Measurements from ENCODE around the gene CLOCK. TPM values are rescaled to one million over a fixed set of nuclear protein-coding genes. Genes with fewer than 3 reads are reported as not detected.

CLOCK gene
- total RNA-seq, 1 donor from 2014 or later = 26.6 TPM

DNA sequence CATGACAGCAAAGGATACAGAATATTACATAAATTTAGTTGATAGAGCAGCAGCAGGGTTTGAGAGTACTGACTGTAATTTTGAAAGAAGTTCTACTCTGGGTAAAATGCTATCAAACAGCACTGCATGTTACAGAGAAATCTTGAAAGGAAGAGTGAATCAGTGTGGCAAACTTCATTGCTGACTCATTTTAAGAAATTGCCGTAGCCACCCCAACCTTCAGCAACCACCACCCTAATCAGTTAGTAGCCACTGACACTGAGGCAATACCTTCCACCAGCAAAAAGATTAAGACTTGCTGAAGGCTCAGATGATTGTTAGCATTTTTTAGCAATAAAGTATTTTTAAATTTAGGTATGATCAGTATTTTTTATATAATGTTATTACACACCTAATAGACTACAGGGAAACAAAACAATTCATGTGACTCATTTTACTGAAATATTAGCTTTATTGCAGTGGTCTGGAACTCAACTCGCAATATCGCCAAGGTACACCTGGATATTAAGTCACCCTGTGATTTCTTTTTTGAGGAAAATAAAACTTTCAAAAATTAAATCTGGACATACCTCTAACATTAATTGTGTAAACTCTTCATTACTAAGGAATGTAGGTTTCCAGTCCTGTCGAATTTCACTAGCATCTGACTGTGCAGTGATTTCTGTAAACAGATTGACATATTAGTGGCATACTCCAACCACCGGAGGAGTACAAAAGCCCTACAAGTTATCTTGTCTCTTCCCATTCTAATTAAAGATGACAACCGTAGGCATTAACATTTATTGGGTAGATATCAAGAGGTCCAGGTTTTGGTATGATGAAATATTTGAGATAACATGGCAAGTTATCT is 71.1 kb downstream of the CLOCK start:
- ATAC-seq (no peak), DNase-seq (no peak)
- no peak overlapping the region for H3K4me3 ChIP-seq
- no peaks in the 10 kb centered on the region for H3K9me3 ChIP-seq
- H3K4me1 ChIP-seq = no peaks in the 10 kb centered on the region
- intact Hi-C loops (cut with DNase I) = no loop called here
- H3K36me3 ChIP-seq = peaks cover 46% of the 10 kb centered on the region
- no peaks in the 10 kb centered on the region for H3K27me3 ChIP-seq (ENCODE audit: low read depth)
- H3K27ac ChIP-seq = no peak overlapping the region
- TF ChIP-seq, protein P1, sequence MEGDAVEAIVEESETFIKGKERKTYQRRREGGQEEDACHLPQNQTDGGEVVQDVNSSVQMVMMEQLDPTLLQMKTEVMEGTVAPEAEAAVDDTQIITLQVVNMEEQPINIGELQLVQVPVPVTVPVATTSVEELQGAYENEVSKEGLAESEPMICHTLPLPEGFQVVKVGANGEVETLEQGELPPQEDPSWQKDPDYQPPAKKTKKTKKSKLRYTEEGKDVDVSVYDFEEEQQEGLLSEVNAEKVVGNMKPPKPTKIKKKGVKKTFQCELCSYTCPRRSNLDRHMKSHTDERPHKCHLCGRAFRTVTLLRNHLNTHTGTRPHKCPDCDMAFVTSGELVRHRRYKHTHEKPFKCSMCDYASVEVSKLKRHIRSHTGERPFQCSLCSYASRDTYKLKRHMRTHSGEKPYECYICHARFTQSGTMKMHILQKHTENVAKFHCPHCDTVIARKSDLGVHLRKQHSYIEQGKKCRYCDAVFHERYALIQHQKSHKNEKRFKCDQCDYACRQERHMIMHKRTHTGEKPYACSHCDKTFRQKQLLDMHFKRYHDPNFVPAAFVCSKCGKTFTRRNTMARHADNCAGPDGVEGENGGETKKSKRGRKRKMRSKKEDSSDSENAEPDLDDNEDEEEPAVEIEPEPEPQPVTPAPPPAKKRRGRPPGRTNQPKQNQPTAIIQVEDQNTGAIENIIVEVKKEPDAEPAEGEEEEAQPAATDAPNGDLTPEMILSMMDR (IDR thresholded peaks at IDR 0.05) = no peak

DNA sequence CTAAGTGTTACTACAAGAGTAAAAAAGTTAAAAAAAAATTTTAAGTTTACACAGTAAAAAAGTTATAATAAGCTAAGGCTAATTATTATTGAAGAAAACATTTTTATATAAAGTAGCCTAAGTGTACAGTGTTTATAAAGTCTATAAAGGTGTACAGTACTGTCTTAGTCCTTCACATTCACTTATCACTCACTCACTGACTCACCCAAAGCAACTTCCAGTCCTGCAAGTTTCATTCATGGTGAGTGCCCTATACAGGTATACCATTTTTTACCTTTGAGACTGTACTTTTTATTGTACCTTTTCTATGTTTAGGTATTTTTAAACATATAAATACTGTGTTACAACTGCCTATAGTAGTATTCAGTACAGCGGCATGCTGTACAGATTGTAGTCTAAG is 76.7 kb downstream of the CLOCK start:
- TF ChIP-seq, protein P1 (IDR thresholded peaks at IDR 0.05) = no peak
- ATAC-seq (no peak), DNase-seq (no peak)
- intact Hi-C loops (cut with DNase I) = no loop called here
- Histone ChIP-seq H3K4me1 (no peaks in the 10 kb centered on the region), H3K27me3 (ENCODE audit: low read depth) (no peaks in the 10 kb centered on the region), H3K9me3 (no peaks in the 10 kb centered on the region), H3K4me3 (no peak overlapping the region), H3K27ac (no peak overlapping the region), H3K36me3 (peaks cover 59% of the 10 kb centered on the region)

DNA sequence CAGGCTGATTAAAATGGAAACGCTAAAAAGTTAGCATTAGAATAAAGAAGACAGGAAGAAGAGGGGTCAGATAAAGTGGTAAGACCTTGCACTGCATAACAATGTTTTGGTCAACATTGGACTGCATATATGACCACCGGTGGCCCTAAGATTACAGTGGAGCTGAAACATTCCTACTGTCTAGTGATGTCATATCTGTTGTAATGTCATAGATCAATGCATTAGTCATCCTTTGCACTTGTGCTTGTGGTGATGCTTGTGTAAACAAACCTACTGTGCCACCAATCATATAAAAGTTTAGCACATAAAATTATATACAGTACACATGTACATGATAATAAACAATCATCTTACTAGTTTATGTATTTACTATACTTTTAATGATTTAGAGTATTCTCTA is 78.0 kb downstream of the CLOCK start:
- TF ChIP-seq, protein P1 (IDR thresholded peaks at IDR 0.05) = no peak
- intact Hi-C loops (cut with DNase I) = no loop called here
- no peaks in the 10 kb centered on the region for H3K4me1 ChIP-seq
- no peak for DNase-seq
- no peak overlapping the region for H3K4me3 ChIP-seq
- peaks cover 52% of the 10 kb centered on the region for H3K36me3 ChIP-seq
- H3K27me3 ChIP-seq (ENCODE audit: low read depth) = no peaks in the 10 kb centered on the region
- no peak for ATAC-seq
- no peaks in the 10 kb centered on the region for H3K9me3 ChIP-seq
- H3K27ac ChIP-seq = no peak overlapping the region

DNA sequence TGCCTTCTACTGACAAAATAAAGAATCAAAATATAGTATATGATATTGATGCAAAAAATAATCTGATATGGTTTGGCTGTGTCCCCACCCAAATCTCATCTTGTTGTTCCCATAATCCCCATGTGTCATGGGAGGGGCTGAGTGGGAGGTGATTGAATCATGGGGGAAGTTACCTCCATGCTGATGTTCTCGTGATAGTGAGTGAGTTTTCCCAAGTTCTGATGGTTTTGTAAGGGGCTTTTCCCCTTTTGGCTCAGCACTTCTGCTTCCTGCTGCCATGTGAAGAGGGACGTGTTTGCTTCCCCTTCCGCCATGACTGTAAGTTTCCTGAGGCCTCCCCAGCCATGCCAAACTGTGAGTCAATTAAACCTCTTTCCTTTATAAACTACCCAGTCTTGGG is 80.7 kb downstream of the CLOCK start:
- Histone ChIP-seq H3K9me3 (no peaks in the 10 kb centered on the region), H3K27ac (no peak overlapping the region), H3K4me1 (no peaks in the 10 kb centered on the region), H3K27me3 (ENCODE audit: low read depth) (no peaks in the 10 kb centered on the region), H3K36me3 (peaks cover 39% of the 10 kb centered on the region), H3K4me3 (no peak overlapping the region)
- DNase-seq = no peak
- TF ChIP-seq, protein P1 (IDR thresholded peaks at IDR 0.05) = no peak
- intact Hi-C loops (cut with DNase I) = no loop called here
- no peak for ATAC-seq

DNA sequence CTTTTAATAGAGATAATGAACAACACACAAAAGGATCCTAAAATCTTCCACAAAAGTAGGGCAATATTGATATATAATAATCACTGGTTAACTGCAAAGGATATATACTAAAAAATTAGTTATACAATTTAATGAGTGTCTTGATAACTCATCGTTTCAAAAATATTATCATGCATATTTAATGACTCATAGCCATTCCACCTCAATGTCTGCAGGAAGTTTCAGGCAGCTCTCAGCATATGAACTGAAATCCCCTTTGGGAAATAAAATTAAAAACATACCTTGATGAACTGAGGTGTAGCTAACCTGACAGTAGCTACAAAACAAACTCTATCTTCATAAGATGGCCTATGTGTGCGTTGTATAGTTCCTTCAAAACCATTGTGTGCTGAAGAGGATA is 88.1 kb downstream of the CLOCK start:
- DNase-seq (no peak), ATAC-seq (no peak)
- H3K36me3 ChIP-seq = peaks cover 15% of the 10 kb centered on the region
- TF ChIP-seq, protein P1 (IDR thresholded peaks at IDR 0.05) = no peak
- intact Hi-C loops (cut with DNase I) = no loop called here
- H3K27me3 ChIP-seq (ENCODE audit: low read depth) = no peaks in the 10 kb centered on the region
- no peaks in the 10 kb centered on the region for H3K4me1 ChIP-seq
- no peak overlapping the region for H3K4me3 ChIP-seq
- no peak overlapping the region for H3K27ac ChIP-seq
- no peaks in the 10 kb centered on the region for H3K9me3 ChIP-seq
